Astrocyte (in vitro differentiated cells and primary cell): ENCODE data around the gene CACNA2D4. TPM values are rescaled to one million over a fixed set of nuclear protein-coding genes. Genes with fewer than 3 reads are reported as not detected.

Source experiments
- DNase-seq: peaks from one replicate; pipeline ENCODE4 v3.0.0-alpha.2; 2010; ENCODE audit warnings: low read depth
- FAIRE-seq: peaks from 2 replicates; lab custom pipeline; 2011; peaks lifted over from hg19 to GRCh38; lab: Jason Lieb, UNC
- H2AFZ ChIP-seq: 2 replicates; pipeline ENCODE4 v1.6.0; 2012; ENCODE audit warnings: low read depth, low read length, inconsistent platforms
- H3K27ac ChIP-seq: 2 replicates; pipeline ENCODE4 v1.5.1; 2011; ENCODE audit warnings: low read depth, low read length, inconsistent platforms
- H3K27me3 ChIP-seq: 2 replicates; pipeline ENCODE4 v1.6.0; 2011; ENCODE audit warnings: low read length, inconsistent platforms; ENCODE audit not compliant: insufficient read depth
- H3K36me3 ChIP-seq: 2 replicates; pipeline ENCODE4 v1.5.1; 2011; ENCODE audit warnings: low read length, inconsistent platforms; ENCODE audit not compliant: insufficient read depth
- H3K4me1 ChIP-seq: 2 replicates; pipeline ENCODE4 v1.5.1; 2011; ENCODE audit warnings: low read length, inconsistent platforms; ENCODE audit not compliant: insufficient read depth
- H3K4me2 ChIP-seq: 2 replicates; pipeline ENCODE4 v1.6.0; 2012; ENCODE audit warnings: low read length, inconsistent platforms
- H3K4me3 ChIP-seq: 2 replicates; pipeline ENCODE4 v1.5.1; 2011; ENCODE audit warnings: low read depth, mild to moderate bottlenecking, low read length, inconsistent platforms; ENCODE audit not compliant: insufficient read depth
- H3K79me2 ChIP-seq: 2 replicates; pipeline ENCODE4 v1.6.0; 2012; ENCODE audit warnings: mild to moderate bottlenecking, low read length, inconsistent platforms; ENCODE audit not compliant: insufficient read depth
- H3K9ac ChIP-seq: 2 replicates; pipeline ENCODE4 v1.6.0; 2012; ENCODE audit warnings: mild to moderate bottlenecking, low read length, inconsistent platforms
- H3K9me3 ChIP-seq: 2 replicates; pipeline ENCODE4 v1.5.1; 2012; ENCODE audit warnings: low read depth, mild to moderate bottlenecking, low read length, inconsistent platforms; ENCODE audit not compliant: insufficient read depth
- H4K20me1 ChIP-seq: 2 replicates; pipeline ENCODE4 v1.6.0; 2012; ENCODE audit warnings: low read length, inconsistent platforms; ENCODE audit not compliant: insufficient read depth
- H3K27ac Mint-ChIP-seq: one replicate; pipeline ENCODE4 v1.8.0; 2021; ENCODE audit warnings: mild to moderate bottlenecking, mixed read lengths; ENCODE audit not compliant: unreplicated experiment
- H3K27me3 Mint-ChIP-seq: one replicate; pipeline ENCODE4 v1.8.0; 2021; ENCODE audit warnings: low read depth, mixed read lengths; ENCODE audit not compliant: unreplicated experiment
- H3K36me3 Mint-ChIP-seq: one replicate; pipeline ENCODE4 v1.8.0; 2021; ENCODE audit warnings: low read depth, mixed read lengths; ENCODE audit not compliant: unreplicated experiment
- H3K4me1 Mint-ChIP-seq: one replicate; pipeline ENCODE4 v1.8.0; 2021; ENCODE audit warnings: low read depth, mixed read lengths; ENCODE audit not compliant: unreplicated experiment
- H3K4me3 Mint-ChIP-seq: one replicate; pipeline ENCODE4 v1.8.0; 2021; ENCODE audit warnings: mild to moderate bottlenecking, moderate library complexity, mixed read lengths; ENCODE audit not compliant: unreplicated experiment
- H3K9me3 Mint-ChIP-seq: one replicate; pipeline ENCODE4 v1.8.0; 2021; ENCODE audit warnings: mild to moderate bottlenecking, mixed read lengths; ENCODE audit not compliant: unreplicated experiment
- EZH2 ChIP-seq: IDR thresholded peaks from 2 replicates; pipeline ENCODE4 v1.6.1; 2012; ENCODE audit warnings: mild to moderate bottlenecking, low read length, inconsistent platforms; ENCODE audit not compliant: insufficient read depth
- total RNA-seq: library from RNA; stranded (reverse); gene quantifications from 2 replicates; pipeline ENCODE4 v1.2.1, GENCODE V29; 2021
- TF ChIP-seq, protein P1 (sequence below): IDR thresholded peaks from 2 replicates; pipeline ENCODE4 v1.5.1; 2011; ENCODE audit warnings: low read depth, mild to moderate bottlenecking, inconsistent platforms, low read length, moderate library complexity; ENCODE audit not compliant: insufficient read depth

Gene CACNA2D4
- total RNA-seq, 1 donor from 2014 or later, result 0.09 TPM

DNA sequence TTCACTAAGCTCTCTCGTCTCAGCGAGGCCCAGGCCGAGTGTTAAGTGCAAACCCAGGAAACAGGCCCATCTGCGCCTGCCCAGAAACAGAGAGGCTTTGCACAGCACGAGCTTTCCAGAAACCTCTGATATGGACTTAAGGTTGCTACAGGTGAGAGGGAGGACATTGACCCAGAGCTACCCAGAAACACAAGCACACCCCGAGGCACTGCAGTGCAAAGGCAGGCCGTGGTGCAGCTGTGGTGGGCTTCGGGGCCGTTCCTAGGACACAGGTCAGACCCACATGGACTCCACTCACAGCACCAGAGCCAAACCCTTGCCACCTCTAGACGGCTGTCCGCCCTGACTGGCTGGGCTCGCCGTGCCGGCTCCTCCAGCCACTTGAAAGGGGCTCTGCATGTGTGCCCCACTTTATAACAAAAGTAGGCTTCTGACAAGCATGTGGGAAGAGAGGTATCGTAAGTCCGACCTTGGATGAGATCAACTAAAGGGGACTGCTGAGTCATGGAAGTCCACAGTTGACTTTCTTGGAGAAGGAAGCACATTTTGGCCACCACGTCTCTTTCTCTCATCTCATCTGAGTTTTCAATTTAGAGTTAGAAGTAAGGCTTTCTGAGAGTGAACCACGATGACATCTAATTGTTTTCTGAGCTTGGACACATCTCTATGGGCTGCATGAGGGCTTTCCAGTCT lies 38.2 kb downstream of the CACNA2D4 start:
- Mint-ChIP-seq H3K36me3 (no peaks in the 10 kb centered on the region), H3K27me3 (peaks cover 53% of the 10 kb centered on the region), H3K4me3 (no peak overlapping the region), H3K9me3 (peaks cover 3% of the 10 kb centered on the region), H3K4me1 (no peaks in the 10 kb centered on the region), H3K27ac (no peak overlapping the region)
- DNase-seq, result no peak
- H3K4me3 ChIP-seq, result no peak overlapping the region
- H3K9me3 ChIP-seq, result no peaks in the 10 kb centered on the region
- TF ChIP-seq, protein P1, sequence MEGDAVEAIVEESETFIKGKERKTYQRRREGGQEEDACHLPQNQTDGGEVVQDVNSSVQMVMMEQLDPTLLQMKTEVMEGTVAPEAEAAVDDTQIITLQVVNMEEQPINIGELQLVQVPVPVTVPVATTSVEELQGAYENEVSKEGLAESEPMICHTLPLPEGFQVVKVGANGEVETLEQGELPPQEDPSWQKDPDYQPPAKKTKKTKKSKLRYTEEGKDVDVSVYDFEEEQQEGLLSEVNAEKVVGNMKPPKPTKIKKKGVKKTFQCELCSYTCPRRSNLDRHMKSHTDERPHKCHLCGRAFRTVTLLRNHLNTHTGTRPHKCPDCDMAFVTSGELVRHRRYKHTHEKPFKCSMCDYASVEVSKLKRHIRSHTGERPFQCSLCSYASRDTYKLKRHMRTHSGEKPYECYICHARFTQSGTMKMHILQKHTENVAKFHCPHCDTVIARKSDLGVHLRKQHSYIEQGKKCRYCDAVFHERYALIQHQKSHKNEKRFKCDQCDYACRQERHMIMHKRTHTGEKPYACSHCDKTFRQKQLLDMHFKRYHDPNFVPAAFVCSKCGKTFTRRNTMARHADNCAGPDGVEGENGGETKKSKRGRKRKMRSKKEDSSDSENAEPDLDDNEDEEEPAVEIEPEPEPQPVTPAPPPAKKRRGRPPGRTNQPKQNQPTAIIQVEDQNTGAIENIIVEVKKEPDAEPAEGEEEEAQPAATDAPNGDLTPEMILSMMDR, result no peak
- no peak for TF ChIP-seq EZH2
- H3K27me3 ChIP-seq, result peaks cover 13% of the 10 kb centered on the region
- H3K4me1 ChIP-seq, result no peaks in the 10 kb centered on the region
- no peak overlapping the region for H3K4me2 ChIP-seq
- no peak overlapping the region for H3K27ac ChIP-seq
- no peak overlapping the region for H2AFZ ChIP-seq
- no peak for FAIRE-seq
- H3K36me3 ChIP-seq, result no peaks in the 10 kb centered on the region
- no peaks in the 10 kb centered on the region for H3K79me2 ChIP-seq
- no peak overlapping the region for H3K9ac ChIP-seq
- H4K20me1 ChIP-seq, result no peaks in the 10 kb centered on the region

DNA sequence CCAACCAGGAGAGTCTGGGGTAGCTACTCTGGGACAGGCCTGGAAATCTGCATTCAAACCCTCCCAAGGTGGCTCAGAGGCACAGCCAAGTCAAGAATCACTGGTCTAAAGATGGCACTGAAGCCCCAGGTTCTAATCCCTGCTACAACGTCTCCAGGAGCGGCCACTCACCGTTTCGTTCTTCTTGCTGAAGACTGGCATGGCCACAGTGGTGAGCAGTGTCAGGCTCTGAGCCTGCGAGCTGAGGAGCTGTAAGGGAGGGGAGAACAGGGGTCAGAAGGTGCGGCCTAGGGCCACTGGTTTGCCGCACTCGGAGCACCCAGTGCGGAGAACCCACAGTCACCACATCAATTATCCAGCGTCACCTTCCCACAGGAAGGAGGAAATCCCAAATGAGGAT lies 38.8 kb downstream of the CACNA2D4 start:
- no peak for FAIRE-seq
- Histone ChIP-seq H3K9me3 (no peaks in the 10 kb centered on the region), H2AFZ (no peak overlapping the region), H3K4me2 (no peak overlapping the region), H3K36me3 (no peaks in the 10 kb centered on the region), H3K79me2 (no peaks in the 10 kb centered on the region), H3K27me3 (peaks cover 18% of the 10 kb centered on the region), H3K27ac (no peak overlapping the region), H3K4me3 (no peak overlapping the region), H3K9ac (no peak overlapping the region), H4K20me1 (no peaks in the 10 kb centered on the region), H3K4me1 (no peaks in the 10 kb centered on the region)
- H3K4me3 Mint-ChIP-seq, result no peak overlapping the region
- no peaks in the 10 kb centered on the region for H3K36me3 Mint-ChIP-seq
- no peak for TF ChIP-seq EZH2
- TF ChIP-seq, protein P1, result no peak
- DNase-seq, result no peak
- no peaks in the 10 kb centered on the region for H3K4me1 Mint-ChIP-seq
- no peak overlapping the region for H3K27ac Mint-ChIP-seq
- peaks cover 3% of the 10 kb centered on the region for H3K9me3 Mint-ChIP-seq
- peaks cover 60% of the 10 kb centered on the region for H3K27me3 Mint-ChIP-seq

DNA sequence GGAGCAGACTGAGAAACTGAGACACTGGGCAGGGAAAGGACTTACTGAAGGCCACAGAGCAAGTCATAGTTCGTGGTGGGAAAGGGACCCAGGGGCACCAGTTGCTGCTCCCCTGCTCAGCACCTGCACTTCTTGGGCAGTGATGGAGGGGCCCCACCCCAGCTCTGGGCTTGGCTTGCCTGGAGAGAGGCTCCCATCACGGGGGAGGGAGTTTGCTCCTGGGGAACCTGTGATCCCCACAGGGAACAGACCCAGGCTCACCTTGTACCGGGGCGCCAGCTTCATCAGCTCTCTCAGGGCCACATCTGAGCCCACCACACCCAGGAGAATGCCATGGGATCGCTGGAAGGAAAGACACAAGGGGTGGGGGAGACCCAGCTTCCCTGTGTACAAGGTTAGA lies 39.8 kb downstream of the CACNA2D4 start:
- TF ChIP-seq, protein P1, result no peak
- no peak for TF ChIP-seq EZH2
- Histone ChIP-seq H4K20me1 (no peaks in the 10 kb centered on the region), H3K36me3 (no peaks in the 10 kb centered on the region), H3K79me2 (no peaks in the 10 kb centered on the region), H3K27me3 (peaks cover 21% of the 10 kb centered on the region), H3K27ac (no peak overlapping the region), H3K9ac (no peak overlapping the region), H3K9me3 (no peaks in the 10 kb centered on the region), H3K4me2 (no peak overlapping the region), H3K4me3 (no peak overlapping the region), H2AFZ (no peak overlapping the region), H3K4me1 (no peaks in the 10 kb centered on the region)
- Mint-ChIP-seq H3K4me1 (no peaks in the 10 kb centered on the region), H3K27ac (no peak overlapping the region), H3K4me3 (no peak overlapping the region), H3K27me3 (peaks cover 62% of the 10 kb centered on the region), H3K9me3 (peaks cover 3% of the 10 kb centered on the region), H3K36me3 (no peaks in the 10 kb centered on the region)
- DNase-seq (no peak), FAIRE-seq (no peak)
